Activated T-cell treated with anti-CD3 and anti-CD28 coated beads for 48 hours (primary cell): ENCODE results near the gene PCDHGA7.
"Not testable (repeated sequence)": the region's sequence is repeated elsewhere in the genome, so short reads cannot be mapped to it uniquely, and the experiment has no call there.

Experiments
- DNase-seq: peaks from one replicate; pipeline ENCODE4 v3.0.0-alpha.2; 2020; ENCODE audit warnings: low read depth

The PCDHGA7 gene

DNA sequence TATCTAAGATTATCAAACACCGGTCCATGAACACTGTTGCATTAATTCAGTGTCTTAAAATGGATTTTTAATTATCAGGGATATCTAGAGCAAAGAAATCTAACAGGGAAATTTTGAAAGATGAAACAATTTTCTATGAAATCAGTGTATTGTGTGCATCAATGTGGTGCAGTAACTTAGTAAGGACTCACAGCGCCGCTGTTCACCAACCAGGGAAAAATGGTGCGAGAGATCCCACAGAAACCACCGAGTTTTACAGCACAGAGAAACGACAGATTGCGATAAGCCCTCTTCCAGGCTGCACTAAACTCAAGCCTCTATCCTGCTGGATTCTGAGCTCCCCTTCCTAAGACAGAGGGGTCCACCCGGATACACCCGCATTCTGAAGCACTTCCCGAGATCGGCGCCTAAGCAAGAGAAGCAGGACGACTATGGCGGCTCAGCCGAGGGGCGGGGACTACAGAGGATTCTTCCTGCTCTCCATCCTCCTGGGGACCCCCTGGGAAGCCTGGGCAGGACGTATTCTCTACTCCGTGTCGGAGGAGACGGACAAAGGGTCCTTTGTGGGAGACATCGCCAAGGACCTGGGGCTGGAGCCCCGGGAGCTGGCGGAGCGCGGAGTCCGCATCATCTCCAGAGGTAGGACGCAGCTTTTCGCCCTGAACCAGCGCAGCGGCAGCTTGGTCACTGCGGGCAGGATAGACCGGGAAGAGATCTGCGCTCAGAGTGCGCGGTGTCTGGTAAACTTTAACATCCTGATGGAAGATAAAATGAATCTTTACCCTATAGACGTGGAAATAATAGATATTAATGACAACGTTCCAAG is at the start of gene PCDHGA7:
Gene PCDHGA7, plus strand, starts transcription at position 274 of the 826 bp plus-strand sequence. Its CDS starts 158 bp downstream, at position 432.
- no peak for DNase-seq

DNA sequence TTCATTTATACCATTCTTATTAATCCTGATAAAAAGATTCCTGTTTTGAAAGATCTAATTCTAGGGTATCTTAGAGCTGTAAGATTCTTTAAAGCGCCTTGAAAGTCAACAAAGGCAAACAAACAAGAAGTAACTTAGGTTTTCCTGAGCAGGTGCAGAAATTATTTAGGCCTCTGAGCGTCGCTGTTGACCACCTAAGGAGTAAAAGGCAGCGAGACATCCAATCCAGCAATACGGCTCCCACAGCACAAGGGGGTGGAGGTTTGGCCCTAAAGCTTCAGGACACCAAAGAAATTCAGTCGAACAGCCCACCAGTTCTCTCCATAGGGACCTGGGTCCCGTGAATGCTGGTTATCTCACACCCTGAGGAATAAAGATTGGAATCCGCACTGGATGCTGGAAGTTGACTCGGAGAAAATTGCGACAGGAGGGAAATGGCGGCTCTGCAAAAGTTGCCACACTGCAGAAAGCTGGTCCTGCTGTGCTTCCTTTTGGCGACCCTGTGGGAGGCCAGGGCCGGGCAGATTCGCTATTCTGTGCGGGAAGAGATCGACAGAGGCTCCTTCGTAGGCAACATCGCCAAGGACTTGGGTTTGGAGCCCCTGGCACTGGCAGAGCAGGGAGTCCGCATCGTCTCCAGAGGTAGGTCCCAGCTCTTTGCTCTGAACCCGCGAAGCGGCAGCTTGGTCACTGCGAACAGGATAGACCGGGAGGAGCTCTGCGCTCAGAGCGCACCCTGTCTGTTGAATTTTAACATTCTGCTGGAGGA is 43.8 kb upstream of the PCDHGA7 start, which contains the start of gene PCDHGA2:
Gene PCDHGA2, plus strand, starts transcription at position 223 of the 769 bp plus-strand sequence.
- DNase-seq, result no peak

DNA sequence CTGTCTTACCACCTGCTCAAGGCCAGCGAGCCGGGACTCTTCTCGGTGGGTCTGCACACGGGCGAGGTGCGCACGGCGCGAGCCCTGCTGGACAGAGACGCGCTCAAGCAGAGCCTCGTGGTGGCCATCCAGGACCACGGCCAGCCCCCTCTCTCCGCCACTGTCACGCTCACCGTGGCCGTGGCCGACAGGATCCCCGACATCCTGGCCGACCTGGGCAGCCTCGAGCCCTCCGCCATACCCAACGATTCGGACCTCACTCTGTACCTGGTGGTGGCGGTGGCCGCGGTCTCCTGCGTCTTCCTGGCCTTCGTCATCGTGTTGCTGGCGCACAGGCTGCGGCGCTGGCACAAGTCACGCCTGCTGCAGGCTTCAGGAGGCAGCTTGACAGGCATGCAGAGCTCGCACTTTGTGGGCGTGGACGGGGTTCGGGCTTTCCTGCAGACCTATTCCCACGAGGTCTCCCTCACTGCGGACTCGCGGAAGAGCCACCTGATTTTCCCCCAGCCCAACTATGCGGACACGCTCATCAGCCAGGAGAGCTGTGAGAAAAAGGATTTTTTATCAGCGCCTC is 41.7 kb upstream of the PCDHGA7 start:
- not testable (repeated sequence) for DNase-seq

DNA sequence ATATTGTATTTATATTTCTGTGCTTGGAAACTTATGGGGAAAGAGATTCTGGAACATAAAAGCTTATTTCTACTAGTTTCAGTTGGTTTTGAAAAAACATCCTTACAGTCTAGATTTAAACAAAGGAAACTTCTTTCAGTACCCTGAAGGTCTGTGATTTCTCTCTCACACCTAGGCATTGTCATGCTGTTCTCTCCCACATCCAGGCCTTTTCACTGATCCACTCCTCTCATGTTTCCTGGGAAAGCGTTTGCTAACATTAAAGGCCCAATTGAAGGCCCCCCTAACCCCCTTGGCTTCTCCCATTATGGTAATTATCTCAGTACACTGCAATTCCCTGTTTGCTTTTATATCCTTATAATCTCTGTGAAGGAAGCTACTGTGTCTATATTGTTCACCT is 39.8 kb upstream of the PCDHGA7 start:
- no peak for DNase-seq

DNA sequence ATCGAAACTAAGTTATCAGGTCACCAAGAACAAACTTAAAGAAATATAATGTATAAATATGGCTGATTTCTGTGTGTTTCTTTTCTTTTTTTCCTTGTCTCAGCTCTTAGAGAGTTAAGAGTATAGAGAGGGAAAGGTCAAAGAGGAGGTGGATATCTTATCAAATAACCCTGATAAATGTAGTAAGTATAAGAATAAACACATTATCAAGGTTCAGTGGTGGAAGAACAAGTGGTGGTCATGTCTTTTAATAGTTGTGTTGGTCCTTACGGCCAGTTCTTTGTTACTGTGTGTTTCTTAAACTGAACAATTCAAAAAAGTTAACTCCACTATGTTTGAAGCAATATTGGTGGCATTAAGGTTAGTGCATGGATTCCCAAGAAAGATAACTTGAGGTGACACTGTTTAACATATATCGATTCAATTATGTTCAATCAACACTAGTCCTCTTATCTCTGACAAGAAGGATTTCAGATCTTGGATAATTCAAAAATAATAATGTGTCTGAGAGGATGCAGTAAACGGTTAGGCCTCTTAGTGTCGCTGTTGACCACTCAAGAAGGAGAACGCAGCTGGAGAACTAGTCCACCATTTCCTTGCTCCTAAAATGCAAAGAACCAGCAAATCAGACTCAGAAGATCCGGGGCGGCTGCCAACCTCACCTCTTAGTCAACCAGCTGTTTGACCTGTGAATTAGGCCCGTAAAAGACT is 39.1 kb upstream of the PCDHGA7 start, which contains the start of gene PCDHGA3:
Gene PCDHGA3, plus strand, starts transcription at position 588 of the 711 bp plus-strand sequence. CDS start 205 bp downstream, outside the sequence.
- DNase-seq, result no peak

DNA sequence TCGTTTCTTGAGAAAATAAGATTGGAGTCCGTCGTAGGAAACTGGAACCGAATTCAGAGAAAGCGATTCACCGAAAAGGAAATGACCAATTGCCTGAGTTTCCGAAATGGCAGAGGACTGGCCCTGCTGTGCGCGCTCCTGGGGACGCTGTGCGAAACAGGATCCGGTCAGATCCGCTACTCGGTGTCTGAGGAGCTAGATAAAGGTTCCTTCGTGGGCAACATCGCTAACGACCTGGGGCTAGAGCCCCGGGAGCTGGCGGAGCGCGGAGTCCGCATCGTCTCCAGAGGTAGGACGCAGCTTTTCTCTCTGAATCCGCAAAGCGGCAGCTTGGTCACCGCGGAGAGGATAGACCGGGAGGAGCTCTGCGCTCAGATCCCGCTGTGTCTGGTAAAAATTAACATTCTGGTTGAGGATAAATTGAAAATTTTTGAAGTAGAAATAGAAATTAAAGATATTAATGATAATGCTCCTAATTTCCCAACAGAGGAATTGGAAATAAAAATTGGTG is 38.5 kb upstream of the PCDHGA7 start:
- no peak for DNase-seq

DNA sequence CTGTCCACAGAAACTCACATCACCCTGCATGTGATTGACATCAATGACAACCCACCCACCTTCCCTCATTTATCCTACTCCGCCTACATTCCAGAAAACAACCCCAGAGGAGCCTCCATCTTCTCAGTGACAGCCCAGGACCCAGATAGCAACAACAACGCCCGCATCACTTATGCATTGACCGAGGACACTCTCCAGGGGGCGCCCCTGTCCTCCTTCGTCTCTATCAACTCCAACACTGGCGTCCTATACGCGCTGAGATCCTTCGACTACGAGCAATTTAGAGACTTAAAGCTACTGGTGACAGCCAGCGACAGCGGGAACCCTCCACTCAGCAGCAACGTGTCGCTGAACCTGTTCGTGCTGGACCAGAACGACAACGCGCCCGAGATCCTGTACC is 37.2 kb upstream of the PCDHGA7 start:
- no peak for DNase-seq

DNA sequence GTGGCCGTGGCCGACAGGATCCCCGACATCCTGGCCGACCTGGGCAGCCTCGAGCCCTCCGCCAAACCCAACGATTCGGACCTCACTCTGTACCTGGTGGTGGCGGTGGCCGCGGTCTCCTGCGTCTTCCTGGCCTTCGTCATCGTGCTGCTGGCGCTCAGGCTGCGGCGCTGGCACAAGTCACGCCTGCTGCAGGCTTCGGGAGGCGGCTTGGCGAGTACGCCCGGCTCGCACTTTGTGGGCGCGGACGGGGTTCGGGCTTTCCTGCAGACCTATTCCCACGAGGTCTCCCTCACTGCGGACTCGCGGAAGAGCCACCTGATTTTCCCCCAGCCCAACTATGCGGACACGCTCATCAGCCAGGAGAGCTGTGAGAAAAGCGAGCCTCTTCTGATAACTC is 36.5 kb upstream of the PCDHGA7 start:
- not testable (repeated sequence) for DNase-seq

DNA sequence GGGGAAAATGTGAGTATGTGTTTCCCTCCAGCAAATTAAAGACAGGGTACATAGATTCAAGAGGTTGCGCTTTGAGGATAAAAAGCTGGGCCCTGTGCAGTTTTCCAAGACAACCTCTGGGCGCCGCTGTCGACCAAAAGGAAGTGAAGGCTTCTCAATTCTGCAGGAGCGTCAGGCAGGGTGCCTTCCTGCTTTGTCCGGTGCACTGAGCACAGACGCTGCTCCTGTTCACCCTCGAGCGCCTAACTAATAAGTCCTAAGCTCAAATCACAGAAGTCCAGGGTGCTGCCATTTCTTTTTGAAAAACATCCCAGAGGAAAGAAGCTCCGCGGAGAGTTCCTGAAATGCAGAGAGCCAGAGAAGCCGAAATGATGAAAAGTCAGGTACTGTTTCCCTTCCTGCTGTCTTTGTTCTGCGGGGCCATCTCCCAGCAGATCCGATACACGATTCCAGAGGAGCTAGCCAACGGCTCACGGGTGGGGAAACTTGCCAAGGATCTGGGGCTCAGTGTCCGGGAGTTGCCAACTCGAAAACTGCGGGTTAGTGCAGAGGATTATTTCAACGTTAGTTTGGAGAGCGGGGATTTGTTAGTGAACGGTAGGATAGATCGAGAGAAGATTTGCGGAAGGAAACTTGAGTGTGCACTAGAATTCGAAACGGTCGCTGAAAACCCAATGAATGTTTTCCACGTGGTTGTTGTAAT is 32.5 kb upstream of the PCDHGA7 start, which contains the start of gene PCDHGB1:
Gene PCDHGB1, plus strand, starts transcription at position 183 of the 703 bp plus-strand sequence. Its CDS starts 162 bp downstream, at position 345.
- peak; percentile 16 for DNase-seq

DNA sequence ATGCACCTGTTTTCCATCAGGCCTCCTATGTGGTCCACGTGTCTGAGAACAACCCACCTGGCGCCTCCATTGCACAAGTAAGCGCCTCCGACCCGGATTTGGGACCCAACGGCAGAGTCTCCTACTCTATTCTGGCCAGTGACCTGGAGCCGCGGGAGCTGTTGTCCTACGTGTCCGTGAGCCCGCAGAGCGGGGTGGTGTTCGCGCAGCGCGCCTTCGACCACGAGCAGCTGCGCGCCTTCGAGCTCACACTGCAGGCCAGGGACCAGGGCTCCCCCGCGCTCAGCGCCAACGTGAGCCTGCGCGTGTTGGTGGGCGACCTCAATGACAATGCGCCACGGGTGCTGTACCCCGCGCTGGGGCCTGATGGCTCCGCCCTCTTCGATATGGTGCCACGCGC is 31.0 kb upstream of the PCDHGA7 start:
- no peak for DNase-seq

DNA sequence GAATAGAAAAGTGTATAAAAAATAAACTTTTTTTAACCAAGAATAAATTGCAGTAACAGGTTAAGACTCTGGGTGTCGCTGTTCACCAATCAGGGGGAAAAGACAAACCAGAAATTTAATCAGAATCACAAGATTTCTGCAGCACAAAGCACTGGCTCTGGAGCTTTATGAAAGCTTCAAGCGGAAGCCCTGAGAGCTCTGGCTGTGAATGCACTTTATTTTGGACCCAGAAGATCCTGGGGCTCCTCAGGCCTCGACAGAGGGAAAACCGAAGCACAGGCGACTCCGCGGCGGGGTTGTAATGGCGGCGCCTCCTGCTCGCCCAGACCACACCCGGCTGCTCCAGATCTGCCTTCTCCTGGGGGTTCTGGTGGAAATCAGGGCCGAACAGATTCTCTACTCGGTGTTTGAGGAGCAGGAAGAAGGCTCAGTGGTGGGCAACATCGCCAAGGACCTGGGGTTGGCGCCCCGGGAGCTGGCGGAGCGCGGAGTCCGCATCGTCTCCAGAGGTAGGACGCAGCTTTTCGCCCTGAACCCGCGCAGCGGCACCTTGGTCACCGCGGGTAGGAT is 27.6 kb upstream of the PCDHGA7 start, which contains the start of gene PCDHGA4:
Gene PCDHGA4, plus strand, starts transcription at position 122 of the 570 bp plus-strand sequence. Its CDS starts 87 bp downstream, at position 209.
- DNase-seq, result no peak

DNA sequence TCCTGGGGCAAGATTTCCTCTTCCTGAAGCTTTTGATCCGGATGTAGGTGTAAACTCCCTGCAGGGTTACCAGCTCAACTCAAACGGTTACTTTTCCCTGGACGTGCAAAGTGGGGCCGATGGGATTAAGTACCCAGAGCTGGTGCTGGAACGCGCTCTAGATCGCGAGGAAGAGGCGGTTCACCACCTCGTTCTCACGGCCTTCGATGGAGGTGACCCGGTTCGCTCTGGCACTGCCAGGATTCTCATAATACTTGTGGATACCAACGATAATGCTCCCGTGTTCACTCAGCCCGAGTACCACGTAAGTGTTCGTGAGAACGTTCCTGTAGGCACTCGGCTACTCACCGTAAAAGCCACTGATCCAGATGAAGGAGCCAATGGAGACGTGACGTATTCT is 26.9 kb upstream of the PCDHGA7 start:
- no peak for DNase-seq

DNA sequence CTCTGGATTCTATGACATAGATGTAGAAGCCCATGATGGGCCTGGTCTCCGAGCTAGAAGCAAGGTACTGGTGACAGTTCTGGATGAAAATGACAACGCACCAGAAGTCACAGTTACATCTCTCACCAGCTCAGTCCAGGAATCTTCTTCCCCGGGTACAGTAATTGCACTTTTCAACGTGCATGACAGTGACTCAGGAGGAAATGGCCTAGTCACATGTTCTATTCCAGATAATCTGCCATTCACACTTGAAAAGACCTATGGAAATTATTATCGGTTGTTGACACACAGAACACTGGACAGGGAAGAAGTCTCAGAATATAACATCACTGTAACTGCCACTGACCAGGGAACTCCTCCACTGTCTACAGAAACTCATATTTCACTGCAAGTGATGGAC is 26.4 kb upstream of the PCDHGA7 start:
- no peak for DNase-seq

DNA sequence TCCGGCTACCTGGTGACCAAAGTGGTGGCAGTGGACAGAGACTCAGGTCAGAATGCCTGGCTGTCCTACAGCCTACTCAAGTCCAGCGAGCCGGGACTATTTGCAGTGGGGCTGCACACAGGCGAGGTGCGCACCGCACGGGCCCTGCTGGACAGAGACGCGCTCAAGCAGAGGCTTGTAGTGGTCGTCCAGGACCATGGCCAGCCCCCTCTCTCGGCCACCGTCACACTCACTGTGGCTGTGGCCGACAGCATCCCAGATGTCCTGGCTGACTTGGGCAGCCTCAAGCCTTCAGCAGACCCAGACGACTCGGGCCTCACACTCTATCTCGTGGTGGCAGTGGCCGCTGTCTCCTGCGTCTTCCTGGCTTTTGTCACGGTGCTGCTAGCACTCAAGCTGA is 25.6 kb upstream of the PCDHGA7 start:
- no peak for DNase-seq

DNA sequence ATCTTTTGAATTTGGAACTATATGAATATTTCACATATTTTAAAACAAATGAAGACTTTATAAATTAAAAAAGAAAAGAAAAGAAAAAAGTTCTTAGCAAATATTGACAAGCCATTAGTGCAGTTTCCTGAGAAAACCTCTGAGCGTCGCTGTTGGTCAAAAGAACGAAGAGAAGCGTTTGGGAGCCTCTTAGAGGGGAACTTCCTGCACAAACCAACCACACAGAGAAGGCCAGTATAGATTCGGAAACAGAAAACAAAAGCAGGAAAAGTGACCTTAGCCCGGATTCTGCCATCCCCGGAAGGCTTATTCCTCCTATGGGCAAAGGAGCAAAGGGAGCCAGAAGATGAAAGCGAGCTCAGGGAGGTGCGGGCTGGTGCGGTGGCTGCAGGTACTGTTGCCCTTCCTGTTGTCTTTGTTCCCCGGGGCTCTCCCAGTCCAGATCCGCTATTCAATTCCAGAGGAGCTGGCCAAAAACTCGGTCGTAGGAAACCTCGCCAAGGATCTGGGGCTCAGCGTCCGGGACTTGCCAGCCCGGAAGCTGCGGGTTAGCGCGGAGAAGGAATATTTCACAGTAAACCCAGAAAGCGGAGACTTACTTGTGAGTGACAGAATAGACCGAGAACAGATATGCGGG is 22.6 kb upstream of the PCDHGA7 start, which contains the start of gene PCDHGB2:
Gene PCDHGB2, plus strand, starts transcription at position 205 of the 637 bp plus-strand sequence. Its CDS starts 142 bp downstream, at position 347.
- no peak for DNase-seq

DNA sequence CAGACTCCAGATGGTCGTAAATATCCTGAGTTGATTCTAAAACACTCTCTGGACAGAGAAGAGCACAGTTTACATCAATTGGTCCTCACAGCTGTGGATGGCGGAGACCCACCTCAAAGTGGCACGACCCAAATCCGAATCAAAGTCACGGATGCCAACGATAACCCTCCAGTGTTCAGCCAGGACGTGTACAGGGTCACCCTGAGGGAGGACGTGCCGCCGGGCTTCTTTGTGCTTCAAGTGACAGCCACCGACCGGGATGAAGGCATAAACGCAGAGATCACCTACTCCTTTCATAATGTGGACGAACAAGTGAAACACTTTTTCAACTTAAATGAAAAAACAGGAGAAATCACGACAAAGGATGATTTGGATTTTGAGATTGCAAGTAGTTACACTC is 21.9 kb upstream of the PCDHGA7 start:
- DNase-seq, result no peak

DNA sequence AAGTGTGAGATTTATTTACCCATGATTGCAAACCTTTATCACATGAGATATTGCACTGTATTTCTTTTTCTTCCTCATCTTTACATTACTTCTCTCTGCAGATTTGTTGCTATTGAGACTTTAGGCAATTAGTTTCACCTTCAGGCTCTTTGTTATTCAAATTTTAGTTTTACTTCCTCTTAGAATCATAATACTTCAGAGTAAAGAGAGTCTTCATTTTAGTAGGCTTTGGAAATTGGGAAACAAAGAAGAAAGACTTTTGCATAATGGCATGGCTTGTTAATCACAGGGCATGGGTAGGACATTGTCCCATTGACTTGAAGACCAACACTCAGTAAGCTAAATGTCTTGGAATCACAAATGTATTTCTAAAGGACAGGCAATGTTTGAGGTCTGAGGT is 19.8 kb upstream of the PCDHGA7 start:
- no peak for DNase-seq

DNA sequence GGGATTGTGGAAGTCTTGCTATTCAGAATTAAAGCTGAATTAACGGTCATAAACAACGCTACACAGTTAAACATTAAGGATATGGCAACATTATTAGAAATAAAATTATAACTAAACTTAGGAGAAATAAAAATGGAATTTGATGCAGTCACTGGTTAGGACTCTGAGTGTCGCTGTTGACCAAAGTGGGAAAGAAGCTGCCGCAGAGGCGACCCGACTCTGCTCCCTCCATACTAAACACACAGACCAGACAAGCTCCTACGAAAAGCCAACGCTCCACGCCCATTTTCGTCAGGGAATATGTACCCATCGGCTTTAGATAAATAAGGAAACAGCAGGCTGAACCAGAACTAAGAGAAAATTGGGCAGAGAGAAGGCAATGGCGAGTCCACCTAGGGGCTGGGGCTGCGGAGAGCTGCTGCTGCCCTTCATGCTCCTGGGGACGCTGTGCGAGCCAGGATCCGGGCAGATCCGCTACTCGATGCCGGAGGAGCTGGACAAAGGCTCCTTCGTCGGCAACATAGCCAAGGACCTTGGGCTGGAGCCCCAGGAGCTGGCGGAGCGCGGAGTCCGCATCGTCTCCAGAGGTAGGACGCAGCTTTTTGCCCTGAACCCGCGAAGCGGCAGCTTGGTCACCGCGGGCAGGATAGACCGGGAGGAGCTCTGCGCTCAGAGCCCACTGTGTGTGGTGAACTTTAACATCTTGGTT is 18.4 kb upstream of the PCDHGA7 start, which contains the start of gene PCDHGA5:
Gene PCDHGA5, plus strand, starts transcription at position 211 of the 709 bp plus-strand sequence. Its CDS starts 169 bp downstream, at position 380.
- no peak for DNase-seq
